ENCODE results near the gene PBX1.
"Not testable (repeated sequence)": the region's sequence is repeated elsewhere in the genome, so short reads cannot be mapped to it uniquely, and the experiment has no call there.

PBX1 gene

GRCh38 chr1:164558461-164559341, at the start of gene PBX1:
TSS of gene PBX1 (plus strand) at chr1:164559184.
- DNase-seq: peak; percentile 100

DNA sequence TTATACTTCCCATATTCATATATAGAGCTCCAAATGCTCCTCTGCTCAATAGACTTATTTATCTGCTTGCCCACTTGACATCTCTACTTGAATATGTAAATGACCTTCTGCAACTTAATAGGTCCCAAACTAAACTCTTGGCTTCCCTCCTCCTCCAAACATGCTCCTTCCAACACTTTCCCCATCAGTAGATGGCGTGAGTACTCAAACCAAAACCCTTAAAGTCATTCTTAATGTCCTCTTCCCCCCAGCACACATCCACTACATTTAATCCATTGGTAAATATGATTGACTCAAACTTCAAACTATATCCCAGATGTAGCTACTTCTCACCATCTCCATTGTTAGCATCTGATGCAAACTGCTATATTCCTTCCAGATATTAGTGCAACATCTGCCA, 48.5 kb upstream of the PBX1 start:
- DNase-seq: no peak

- no peak for DNase-seq
Measured at GRCh38 chr1:164511001-164511705, 47.8 kb upstream of the PBX1 start.

- no peak for DNase-seq
Measured at GRCh38 chr1:164515231-164515630, 43.8 kb upstream of the PBX1 start.

DNA sequence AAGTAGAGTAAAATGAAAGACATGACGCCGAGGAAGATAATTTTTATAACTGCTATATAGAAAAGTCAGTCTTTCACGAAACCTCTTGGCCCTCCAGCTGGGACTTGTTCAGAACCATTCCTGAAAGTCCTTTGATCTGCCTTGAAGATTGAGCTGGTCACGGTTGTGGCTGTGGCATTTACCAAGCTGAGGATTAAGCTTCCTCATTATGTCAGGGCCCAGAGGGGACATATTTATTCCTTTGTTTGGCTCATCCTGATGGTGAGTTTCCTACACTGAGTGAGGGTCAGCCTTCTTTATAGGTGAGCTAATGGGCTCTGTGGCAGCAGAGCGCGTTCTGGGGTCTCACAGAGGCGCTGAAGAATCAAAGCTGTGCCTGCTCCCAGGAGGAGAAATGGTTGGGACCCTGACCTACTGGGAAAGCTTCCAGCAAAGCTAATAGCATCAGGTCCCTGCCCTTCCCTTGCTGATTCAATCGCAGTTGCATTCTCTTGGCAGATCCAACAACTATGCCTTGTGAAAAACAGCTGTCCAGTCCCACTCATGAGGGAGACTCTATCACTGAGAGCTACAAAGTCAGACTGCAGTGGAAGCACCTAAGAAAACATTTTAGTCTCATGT, 43.2 kb upstream of the PBX1 start:
- no peak for DNase-seq

GRCh38 chr1:164516591-164516990, 42.4 kb upstream of the PBX1 start:
- DNase-seq: no peak

DNA sequence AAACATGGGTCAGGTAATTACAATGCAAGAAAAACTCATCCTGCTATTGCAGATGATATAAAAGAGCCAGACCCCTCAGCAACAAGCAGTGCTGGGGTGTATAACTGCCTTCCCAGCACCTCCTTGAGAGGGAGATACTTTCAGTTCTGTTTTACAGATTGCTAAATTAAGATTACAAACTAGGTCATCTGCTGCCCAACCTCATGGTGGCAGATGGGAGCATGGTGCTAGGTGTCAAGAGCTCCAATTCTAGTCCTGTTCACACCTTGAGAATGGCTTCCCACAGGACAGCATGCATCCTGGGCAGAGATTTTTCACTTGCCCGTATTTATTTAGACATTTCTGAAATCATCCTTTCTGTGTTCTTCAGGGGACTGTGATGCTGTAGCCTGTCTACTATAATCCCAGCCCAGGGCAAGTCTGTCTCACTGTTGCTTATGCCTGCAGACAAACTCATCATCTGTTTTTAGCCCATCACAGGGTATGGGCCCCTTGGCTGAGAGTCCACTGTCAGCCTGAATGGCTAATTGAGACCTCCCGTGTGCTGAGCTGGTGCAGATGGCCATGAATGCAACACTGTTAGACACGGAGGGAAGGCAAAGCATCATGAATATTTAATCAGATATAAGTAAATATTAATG, 40.2 kb upstream of the PBX1 start:
- DNase-seq: no peak

GRCh38 chr1:164519426-164519825, 39.6 kb upstream of the PBX1 start:
- DNase-seq: no peak

- no peak for DNase-seq
Measured at GRCh38 chr1:164524810-164525209, 34.2 kb upstream of the PBX1 start.

DNA sequence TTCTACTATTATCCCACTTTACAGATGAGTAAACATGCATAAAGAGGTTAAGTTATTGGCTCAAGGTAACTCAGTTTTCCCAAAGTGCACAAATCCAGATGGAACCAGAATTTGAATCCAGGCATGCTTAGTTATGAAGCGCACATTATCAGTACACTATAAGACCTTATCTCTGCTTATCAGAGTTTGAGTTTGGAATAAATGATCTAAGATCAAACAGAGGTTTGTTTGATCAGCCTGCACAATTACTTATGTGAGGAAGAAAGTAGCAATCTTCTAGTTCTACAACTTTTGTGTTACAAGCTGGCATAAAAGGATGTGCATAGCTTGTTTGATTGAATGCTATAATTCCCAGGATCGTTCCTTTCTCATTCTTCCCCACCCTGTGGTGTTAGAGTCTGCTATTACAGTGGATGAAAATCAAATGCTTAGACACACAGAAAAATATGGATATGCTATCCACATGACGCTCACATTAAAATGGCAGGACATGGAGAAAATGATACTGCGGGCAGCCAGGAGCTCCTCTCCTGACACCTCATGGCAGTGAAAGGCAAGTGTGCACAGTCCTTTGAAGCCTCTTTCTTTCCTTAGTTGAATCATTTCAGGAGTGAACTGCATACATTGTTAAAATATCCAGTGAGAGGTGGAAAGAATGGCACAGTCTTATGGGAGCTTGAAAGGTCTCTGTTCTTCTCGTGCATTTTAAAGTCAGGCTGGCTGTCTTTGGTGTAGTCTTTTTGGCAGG, 23.9 kb upstream of the PBX1 start:
- DNase-seq: no peak

DNA sequence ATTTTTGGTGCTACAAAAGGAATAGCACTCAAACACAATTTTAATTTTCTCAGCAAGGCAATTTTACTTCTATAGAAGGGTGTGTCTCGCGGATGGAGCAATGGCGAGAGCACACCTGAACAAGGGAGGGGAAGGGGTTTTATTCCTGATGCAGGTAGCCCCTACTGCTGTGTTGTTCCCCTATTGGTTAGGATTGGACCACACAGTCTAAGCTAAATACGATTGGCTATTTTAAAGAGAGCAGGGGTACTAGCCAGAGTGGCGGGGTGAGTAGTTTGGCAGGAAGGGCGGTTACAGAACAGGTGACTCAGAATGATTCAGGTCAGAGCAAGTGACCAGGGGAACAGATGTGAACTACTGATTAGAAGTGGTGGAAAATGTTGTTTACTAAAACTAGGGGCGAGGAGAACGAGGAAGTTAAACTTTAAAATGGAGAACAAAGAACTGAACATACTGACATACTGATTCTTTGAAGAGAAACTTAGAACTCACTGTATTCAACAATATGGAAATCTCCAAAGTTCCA, 6.5 kb upstream of the PBX1 start:
- DNase-seq: not testable (repeated sequence)

- peak; percentile 88 for DNase-seq
Measured at GRCh38 chr1:164557270-164557669, 1.7 kb upstream of the PBX1 start.

DNA sequence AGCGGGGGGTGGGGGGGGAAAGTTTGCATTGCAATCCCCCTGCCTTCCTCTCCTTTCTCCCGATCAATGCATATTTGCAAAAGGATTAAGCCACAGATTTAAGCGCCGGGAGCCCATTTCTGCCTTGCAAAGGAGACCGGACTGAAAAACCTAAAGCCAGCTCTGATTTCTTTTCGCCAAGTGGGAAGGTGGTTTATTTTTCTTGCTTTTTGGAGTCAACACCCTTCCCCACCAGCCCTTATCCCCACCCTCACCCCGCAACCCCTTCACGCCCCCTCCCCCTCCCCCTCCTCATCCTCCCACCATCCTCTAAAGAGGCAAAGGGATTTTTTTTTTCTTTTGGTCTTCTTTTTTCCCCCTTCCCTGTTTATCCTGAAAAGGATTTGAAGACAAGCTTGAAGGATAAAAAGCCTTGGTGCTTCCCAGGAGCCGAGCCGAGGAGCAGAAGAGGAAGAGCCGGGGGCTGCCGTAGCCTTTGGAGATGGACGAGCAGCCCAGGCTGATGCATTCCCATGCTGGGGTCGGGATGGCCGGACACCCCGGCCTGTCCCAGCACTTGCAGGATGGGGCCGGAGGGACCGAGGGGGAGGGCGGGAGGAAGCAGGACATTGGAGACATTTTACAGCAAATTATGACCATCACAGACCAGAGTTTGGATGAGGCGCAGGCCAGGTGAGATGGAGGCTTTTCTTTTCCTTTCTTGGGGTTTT, 513 bp downstream of the PBX1 start:
- peak; percentile 89 for DNase-seq

- DNase-seq: peak; percentile 75
Measured at GRCh38 chr1:164560121-164560541, 1.1 kb downstream of the PBX1 start.

DNA sequence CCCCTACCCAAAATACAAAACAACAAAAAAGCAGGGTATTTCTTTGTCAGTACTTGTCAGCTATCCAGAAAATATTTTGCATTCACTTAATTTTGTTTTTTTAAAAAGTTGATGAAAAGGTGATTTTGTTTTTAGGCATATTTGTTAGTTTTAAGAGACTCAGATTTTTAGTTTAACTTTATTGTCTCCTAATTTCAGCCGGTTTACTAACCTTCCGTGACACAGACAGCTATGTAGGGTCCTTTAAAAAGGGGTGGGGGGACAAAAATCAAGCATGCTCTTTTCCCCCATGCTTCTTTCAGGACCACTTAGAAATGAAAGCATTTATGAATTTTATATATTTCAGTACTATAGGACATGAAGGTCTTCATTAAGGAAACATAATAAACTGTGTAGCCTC, 1.6 kb downstream of the PBX1 start:
- DNase-seq: no peak

- no peak for DNase-seq
Measured at GRCh38 chr1:164561007-164561406, 2.0 kb downstream of the PBX1 start.

DNA sequence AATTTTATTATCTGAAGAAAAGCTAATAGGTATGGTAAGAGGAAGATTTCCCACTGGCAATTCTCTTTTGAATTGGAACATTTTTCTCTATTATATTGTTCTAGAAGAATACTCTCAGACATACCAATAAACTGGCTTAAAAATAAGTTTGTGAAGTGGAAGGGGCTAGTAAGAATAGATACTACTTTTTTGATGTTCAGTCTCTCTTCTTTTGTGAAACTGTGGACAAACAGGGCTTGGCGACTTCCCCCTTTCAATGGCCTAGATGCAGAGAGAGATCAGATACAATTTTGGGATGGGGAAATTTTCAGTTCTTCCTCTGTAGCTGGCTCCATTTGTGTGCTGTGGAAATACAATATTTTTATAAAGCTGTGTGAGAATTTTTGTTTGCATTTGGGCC, 2.5 kb downstream of the PBX1 start:
- DNase-seq: no peak

GRCh38 chr1:164562061-164562460, 3.1 kb downstream of the PBX1 start:
- no peak for DNase-seq

- DNase-seq: no peak
Measured at GRCh38 chr1:164562511-164562910, 3.5 kb downstream of the PBX1 start.

GRCh38 chr1:164562947-164563520, 4.0 kb downstream of the PBX1 start:
- no peak for DNase-seq

- DNase-seq: no peak
Measured at GRCh38 chr1:164563721-164564360, 4.9 kb downstream of the PBX1 start.
